ENCODE results near the gene PLD3. TPM values are rescaled to one million over a fixed set of nuclear protein-coding genes. Genes with fewer than 3 reads are reported as not detected.

The PLD3 gene
- total RNA-seq, 2 donors from 2014 or later: 177 to 240 TPM

DNA sequence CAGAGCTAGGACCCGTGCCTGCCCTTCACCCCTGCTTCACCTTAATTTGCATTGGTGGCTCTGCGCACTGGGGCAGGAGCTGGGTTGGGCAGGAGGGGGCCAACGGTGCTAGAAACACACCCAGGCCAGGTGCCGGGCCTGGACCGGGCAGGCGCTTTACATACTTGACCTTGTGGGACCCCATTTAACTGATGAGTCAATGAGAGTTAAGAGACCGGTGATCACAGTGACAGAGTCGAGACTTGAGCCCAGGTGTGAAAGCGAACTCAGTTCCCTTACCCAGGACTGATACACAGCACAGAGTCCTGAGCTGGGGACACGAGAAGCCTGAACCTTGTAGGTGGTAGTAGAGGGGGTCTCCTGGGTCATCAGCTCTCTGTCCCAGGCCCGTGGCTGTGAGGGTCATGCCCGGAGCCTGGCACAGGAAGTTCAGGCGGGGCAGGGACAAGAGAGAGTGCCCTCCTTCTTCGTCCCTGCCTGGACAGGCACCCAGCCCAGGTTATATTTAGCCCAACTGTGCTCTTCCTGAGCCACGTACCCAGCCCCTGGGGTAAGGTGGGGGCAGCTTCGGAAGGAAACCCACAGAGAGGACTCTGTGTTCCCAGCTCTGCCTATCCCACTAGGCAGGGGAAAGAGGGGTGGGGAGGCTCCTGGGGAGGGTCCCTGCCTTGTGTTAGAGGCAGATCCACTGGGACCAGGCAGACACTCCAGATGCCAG, 62.8 kb downstream of the PLD3 start:
- Histone ChIP-seq H3K9me3 (ENCODE audit: control insufficient read depth, low read length) (no peaks in the 10 kb centered on the region), H3K36me3 (ENCODE audit: control insufficient read depth, insufficient read depth, low read length) (no peaks in the 10 kb centered on the region), H3K9ac (ENCODE audit: extremely low read depth, low read length, poor library complexity, severe bottlenecking) (no peak overlapping the region), H3K4me3 (ENCODE audit: low read length) (no peak overlapping the region), H3K4me1 (ENCODE audit: control insufficient read depth, insufficient read depth, low read length) (no peaks in the 10 kb centered on the region), H3K27me3 (ENCODE audit: control insufficient read depth, insufficient read depth, low read length, poor library complexity, severe bottlenecking) (no peaks in the 10 kb centered on the region), H3K27ac (ENCODE audit: low read depth, low read length) (no peak overlapping the region)
- H3K27ac Mint-ChIP-seq: no peak overlapping the region
- no peaks in the 10 kb centered on the region for H3K36me3 Mint-ChIP-seq (ENCODE audit: low read depth)
- H3K4me1 Mint-ChIP-seq: peaks cover 5% of the 10 kb centered on the region
- TF ChIP-seq, protein P1, sequence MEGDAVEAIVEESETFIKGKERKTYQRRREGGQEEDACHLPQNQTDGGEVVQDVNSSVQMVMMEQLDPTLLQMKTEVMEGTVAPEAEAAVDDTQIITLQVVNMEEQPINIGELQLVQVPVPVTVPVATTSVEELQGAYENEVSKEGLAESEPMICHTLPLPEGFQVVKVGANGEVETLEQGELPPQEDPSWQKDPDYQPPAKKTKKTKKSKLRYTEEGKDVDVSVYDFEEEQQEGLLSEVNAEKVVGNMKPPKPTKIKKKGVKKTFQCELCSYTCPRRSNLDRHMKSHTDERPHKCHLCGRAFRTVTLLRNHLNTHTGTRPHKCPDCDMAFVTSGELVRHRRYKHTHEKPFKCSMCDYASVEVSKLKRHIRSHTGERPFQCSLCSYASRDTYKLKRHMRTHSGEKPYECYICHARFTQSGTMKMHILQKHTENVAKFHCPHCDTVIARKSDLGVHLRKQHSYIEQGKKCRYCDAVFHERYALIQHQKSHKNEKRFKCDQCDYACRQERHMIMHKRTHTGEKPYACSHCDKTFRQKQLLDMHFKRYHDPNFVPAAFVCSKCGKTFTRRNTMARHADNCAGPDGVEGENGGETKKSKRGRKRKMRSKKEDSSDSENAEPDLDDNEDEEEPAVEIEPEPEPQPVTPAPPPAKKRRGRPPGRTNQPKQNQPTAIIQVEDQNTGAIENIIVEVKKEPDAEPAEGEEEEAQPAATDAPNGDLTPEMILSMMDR (conservative IDR thresholded peaks at IDR 0.05): no peak
- no peaks in the 10 kb centered on the region for H3K27me3 Mint-ChIP-seq (ENCODE audit: insufficient read depth)
- no peaks in the 10 kb centered on the region for H3K9me3 Mint-ChIP-seq
- H3K4me3 Mint-ChIP-seq: no peak overlapping the region
- 83 to 85% methylated on average over 11 to 16 of the region's 16 CpGs for WGBS, 2 experiments (ENCODE audit: insufficient coverage in 1 of 2, insufficient read length in 1 of 2)
- DNase-seq: peak; percentile 45

DNA sequence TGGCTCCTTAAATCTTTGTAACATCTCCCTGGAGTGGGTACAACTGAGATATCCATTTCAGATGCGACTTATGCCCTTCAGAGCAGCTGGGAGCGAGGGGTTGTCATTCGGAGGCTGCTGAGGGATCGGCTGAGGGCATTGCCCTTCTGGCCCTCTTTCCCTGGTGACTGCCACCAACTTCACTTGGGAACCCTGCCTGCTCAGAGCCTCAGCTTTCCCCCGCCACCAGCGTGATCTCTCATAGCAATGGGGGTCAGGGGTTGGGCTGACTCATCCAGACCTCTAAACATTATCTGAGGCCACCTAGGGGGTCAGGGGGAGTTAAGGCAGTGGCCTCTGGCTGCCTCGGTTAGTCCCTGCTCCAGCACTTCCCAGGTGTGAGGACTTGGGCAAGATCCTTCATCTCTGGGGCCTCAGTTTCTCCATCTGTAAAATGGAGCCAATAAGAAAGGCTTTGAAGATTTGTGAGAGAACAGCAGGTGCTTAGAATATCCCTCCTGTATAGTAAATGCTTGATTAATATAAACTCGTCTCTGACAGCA, 63.5 kb downstream of the PLD3 start:
- H3K27ac ChIP-seq (ENCODE audit: low read depth, low read length): no peak overlapping the region
- TF ChIP-seq, protein P1 (conservative IDR thresholded peaks at IDR 0.05): no peak
- no peak overlapping the region for H3K9ac ChIP-seq (ENCODE audit: extremely low read depth, low read length, poor library complexity, severe bottlenecking)
- no peaks in the 10 kb centered on the region for H3K9me3 ChIP-seq (ENCODE audit: control insufficient read depth, low read length)
- DNase-seq: peak; percentile 55
- Mint-ChIP-seq H3K9me3 (no peaks in the 10 kb centered on the region), H3K4me3 (no peak overlapping the region), H3K4me1 (peaks cover 5% of the 10 kb centered on the region), H3K36me3 (ENCODE audit: low read depth) (no peaks in the 10 kb centered on the region), H3K27ac (no peak overlapping the region), H3K27me3 (ENCODE audit: insufficient read depth) (no peaks in the 10 kb centered on the region)
- H3K36me3 ChIP-seq (ENCODE audit: control insufficient read depth, insufficient read depth, low read length): no peaks in the 10 kb centered on the region
- H3K4me1 ChIP-seq (ENCODE audit: control insufficient read depth, insufficient read depth, low read length): no peaks in the 10 kb centered on the region
- H3K4me3 ChIP-seq (ENCODE audit: low read length): no peak overlapping the region
- 77 to 87% methylated on average over 4 to 8 of the region's 8 CpGs for WGBS, 2 experiments (ENCODE audit: insufficient coverage in 1 of 2, insufficient read length in 1 of 2)
- H3K27me3 ChIP-seq (ENCODE audit: control insufficient read depth, insufficient read depth, low read length, poor library complexity, severe bottlenecking): no peaks in the 10 kb centered on the region

DNA sequence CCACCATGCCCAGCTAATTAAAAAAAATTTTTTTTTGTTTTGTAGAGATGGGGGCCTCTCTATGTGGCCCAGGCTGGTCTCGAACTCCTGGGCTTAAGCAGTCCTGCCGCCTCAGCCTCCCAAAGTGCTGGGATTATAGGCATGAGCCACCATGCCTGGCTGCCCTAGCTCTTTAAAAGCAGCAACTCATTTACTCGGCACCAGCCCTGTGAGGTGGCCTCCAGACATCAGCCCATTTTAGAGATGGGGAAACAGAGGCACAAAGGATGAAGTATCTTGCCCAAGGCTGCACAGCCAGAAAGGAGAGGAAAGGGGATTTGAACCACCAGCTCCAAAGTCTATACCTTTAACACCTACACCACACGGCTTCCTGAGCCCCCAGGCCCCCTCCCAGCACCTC, 64.4 kb downstream of the PLD3 start:
- H3K4me1 ChIP-seq (ENCODE audit: control insufficient read depth, insufficient read depth, low read length): no peaks in the 10 kb centered on the region
- no peaks in the 10 kb centered on the region for H3K9me3 ChIP-seq (ENCODE audit: control insufficient read depth, low read length)
- H3K9ac ChIP-seq (ENCODE audit: extremely low read depth, low read length, poor library complexity, severe bottlenecking): no peak overlapping the region
- no peaks in the 10 kb centered on the region for H3K27me3 Mint-ChIP-seq (ENCODE audit: insufficient read depth)
- peaks cover 5% of the 10 kb centered on the region for H3K4me1 Mint-ChIP-seq
- no peak overlapping the region for H3K27ac Mint-ChIP-seq
- no peak overlapping the region for H3K4me3 Mint-ChIP-seq
- H3K27ac ChIP-seq (ENCODE audit: low read depth, low read length): no peak overlapping the region
- TF ChIP-seq, protein P1 (conservative IDR thresholded peaks at IDR 0.05): no peak
- H3K9me3 Mint-ChIP-seq: no peaks in the 10 kb centered on the region
- H3K36me3 Mint-ChIP-seq (ENCODE audit: low read depth): no peaks in the 10 kb centered on the region
- no peak for DNase-seq
- no peaks in the 10 kb centered on the region for H3K36me3 ChIP-seq (ENCODE audit: control insufficient read depth, insufficient read depth, low read length)
- no peaks in the 10 kb centered on the region for H3K27me3 ChIP-seq (ENCODE audit: control insufficient read depth, insufficient read depth, low read length, poor library complexity, severe bottlenecking)
- H3K4me3 ChIP-seq (ENCODE audit: low read length): no peak overlapping the region
- WGBS, 2 experiments (ENCODE audit: insufficient coverage in 1 of 2, insufficient read length in 1 of 2): 81 to 100% methylated on average over 3 to 4 of the region's 4 CpGs
